OCI-LY7 (cell line): Measurements from ENCODE around the gene DNAI1. TPM values are rescaled to one million over a fixed set of nuclear protein-coding genes. Genes with fewer than 3 reads are reported as not detected.
"Not testable (repeated sequence)": the region's sequence is repeated elsewhere in the genome, so short reads cannot be mapped to it uniquely, and the experiment has no call there.

Experiments
- BruUV-seq: library from RNA; stranded (reverse); fragments of 400-500 nt; replicated peaks from 2 replicates; lab custom pipeline; 2021; lab: Mats Ljungman, UMichigan
- CTCF ChIA-PET: fragments of 300-600 bp; sonication (Branson Sonifier 250); formaldehyde crosslinking; loops from one replicate; lab custom pipeline; 2022; ENCODE audit warnings: antibody characterized with exemption; ENCODE audit not compliant: unreplicated experiment; lab: Charles Lee
- POLR2A ChIA-PET: fragments of 300-600 bp; sonication (Branson Sonifier 250); formaldehyde crosslinking; loops from one replicate; lab custom pipeline; 2022; ENCODE audit warnings: antibody characterized with exemption; lab: Charles Lee
- DNase-seq: peaks from one replicate; pipeline ENCODE4 v3.0.0-alpha.2; 2015; ENCODE audit warnings: low spot score
- H2AFZ ChIP-seq: fragments of 200-600 bp; sonication (generic), shearing (Covaris generic); 2 replicates; pipeline ENCODE4 v1.6.1; 2014; ENCODE audit warnings: mild to moderate bottlenecking, antibody characterized with exemption, low read length, moderate library complexity
- H3K27ac ChIP-seq: fragments of 200-600 bp; sonication (generic); 2 replicates; pipeline ENCODE4 v1.5.1; 2014; ENCODE audit warnings: mixed run types, low read depth, mild to moderate bottlenecking, moderate library complexity, low read length, inconsistent platforms; ENCODE audit not compliant: poor library complexity, severe bottlenecking
- H3K36me3 ChIP-seq: fragments of 200-600 bp; sonication (generic); 2 replicates; pipeline ENCODE4 v1.6.1; 2014; ENCODE audit warnings: mild to moderate bottlenecking, antibody characterized with exemption, low read length, moderate library complexity, mixed read lengths; ENCODE audit not compliant: insufficient read depth
- H3K4me1 ChIP-seq: fragments of 200-600 bp; sonication (generic); 2 replicates; pipeline ENCODE4 v1.5.1; 2014; ENCODE audit warnings: mild to moderate bottlenecking, low read length; ENCODE audit not compliant: insufficient read depth, poor library complexity, severe bottlenecking
- H3K4me2 ChIP-seq: fragments of 200-600 bp; sonication (generic); 2 replicates; pipeline ENCODE4 v1.6.1; 2014; ENCODE audit warnings: mild to moderate bottlenecking, low read length
- H3K4me3 ChIP-seq: fragments of 200-600 bp; sonication (generic); 2 replicates; pipeline ENCODE4 v1.5.1; 2014; ENCODE audit warnings: mild to moderate bottlenecking, low read depth, low read length; ENCODE audit not compliant: poor library complexity, severe bottlenecking
- H3K79me2 ChIP-seq: fragments of 200-600 bp; sonication (generic); 2 replicates; pipeline ENCODE4 v1.6.1; 2016; ENCODE audit warnings: low read depth, mild to moderate bottlenecking, low read length, moderate library complexity, mixed read lengths; ENCODE audit not compliant: insufficient read depth
- H3K9me2 ChIP-seq: fragments of 200-600 bp; sonication (generic); 2 replicates; pipeline ENCODE4 v1.6.1; 2016; ENCODE audit warnings: mild to moderate bottlenecking, low read length, mixed read lengths; ENCODE audit not compliant: insufficient read depth
- H3K9me3 ChIP-seq: fragments of 200-600 bp; sonication (generic); 2 replicates; pipeline ENCODE4 v1.6.1; 2014; ENCODE audit warnings: mild to moderate bottlenecking, mixed run types, low read length, mixed read lengths
- H4K20me1 ChIP-seq: fragments of 200-600 bp; sonication (generic); 2 replicates; pipeline ENCODE4 v1.6.1; 2014; ENCODE audit warnings: mild to moderate bottlenecking, antibody characterized with exemption, low read length, moderate library complexity, mixed read lengths; ENCODE audit not compliant: insufficient read depth
- EZH2phosphoT487 ChIP-seq: fragments of 200-600 bp; sonication (generic); IDR thresholded peaks from 2 replicates; pipeline ENCODE4 v1.6.1; 2018; ENCODE audit warnings: low read depth, borderline replicate concordance, mild to moderate bottlenecking, mixed run types, antibody characterized with exemption, low read length, moderate library complexity, mixed read lengths
- intact Hi-C: fragments of 100-400 bp; cut with micrococcal nuclease; formaldehyde crosslinking; loops from one replicate; pipeline ENCODE4 v1.10.0; 2022; ENCODE audit not compliant: unreplicated experiment
- total RNA-seq, 2 experiments: library from RNA; depleted of rRNA in 1 of 2; stranded (reverse); fragments of >200 nt in 1 of 2; shearing (Covaris generic) in 1 of 2; gene quantifications; 2 replicates each; pipeline ENCODE4 v1.2.3, GENCODE V29; 2014 to 2022
- TF ChIP-seq, protein P1 (sequence below): fragments of 200-600 bp; sonication (generic); conservative IDR thresholded peaks from 2 replicates; pipeline ENCODE4 v1.5.1; 2014; ENCODE audit warnings: mild to moderate bottlenecking, antibody characterized with exemption, low read length, moderate library complexity, mixed read lengths

Gene DNAI1
- total RNA-seq, 2 experiments from 2014 or later: 0.57 to 0.97 TPM

DNA sequence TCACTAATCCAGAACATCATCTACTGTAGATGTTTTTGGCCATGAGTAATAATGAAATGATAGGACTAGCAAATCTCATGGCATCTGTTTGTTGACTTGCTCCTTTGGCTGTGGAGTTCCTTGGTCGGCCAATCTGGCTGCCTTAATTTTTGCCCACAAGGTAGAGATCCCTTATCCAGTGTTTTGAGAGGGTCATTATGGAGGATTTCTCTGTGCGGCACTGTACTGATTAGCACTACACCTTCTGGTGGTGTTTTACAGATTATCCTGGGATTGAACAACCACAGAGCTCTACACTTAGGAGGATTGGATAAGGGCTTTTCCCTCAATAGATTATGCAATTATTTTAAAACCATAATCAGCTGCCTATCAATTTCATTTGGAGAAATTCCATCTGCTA lies 67.4 kb downstream of the DNAI1 start:
- Histone ChIP-seq H3K4me1 (peaks cover 12% of the 10 kb centered on the region), H2AFZ (no peak overlapping the region), H3K9me3 (no peaks in the 10 kb centered on the region), H3K9me2 (no peaks in the 10 kb centered on the region), H3K27ac (no peak overlapping the region), H3K4me3 (no peak overlapping the region), H3K36me3 (no peaks in the 10 kb centered on the region), H4K20me1 (no peaks in the 10 kb centered on the region), H3K4me2 (no peak overlapping the region), H3K79me2 (no peaks in the 10 kb centered on the region)
- CTCF ChIA-PET: no interaction called here
- no peak for DNase-seq
- TF ChIP-seq EZH2phosphoT487: no peak
- TF ChIP-seq, protein P1, sequence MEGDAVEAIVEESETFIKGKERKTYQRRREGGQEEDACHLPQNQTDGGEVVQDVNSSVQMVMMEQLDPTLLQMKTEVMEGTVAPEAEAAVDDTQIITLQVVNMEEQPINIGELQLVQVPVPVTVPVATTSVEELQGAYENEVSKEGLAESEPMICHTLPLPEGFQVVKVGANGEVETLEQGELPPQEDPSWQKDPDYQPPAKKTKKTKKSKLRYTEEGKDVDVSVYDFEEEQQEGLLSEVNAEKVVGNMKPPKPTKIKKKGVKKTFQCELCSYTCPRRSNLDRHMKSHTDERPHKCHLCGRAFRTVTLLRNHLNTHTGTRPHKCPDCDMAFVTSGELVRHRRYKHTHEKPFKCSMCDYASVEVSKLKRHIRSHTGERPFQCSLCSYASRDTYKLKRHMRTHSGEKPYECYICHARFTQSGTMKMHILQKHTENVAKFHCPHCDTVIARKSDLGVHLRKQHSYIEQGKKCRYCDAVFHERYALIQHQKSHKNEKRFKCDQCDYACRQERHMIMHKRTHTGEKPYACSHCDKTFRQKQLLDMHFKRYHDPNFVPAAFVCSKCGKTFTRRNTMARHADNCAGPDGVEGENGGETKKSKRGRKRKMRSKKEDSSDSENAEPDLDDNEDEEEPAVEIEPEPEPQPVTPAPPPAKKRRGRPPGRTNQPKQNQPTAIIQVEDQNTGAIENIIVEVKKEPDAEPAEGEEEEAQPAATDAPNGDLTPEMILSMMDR: no peak
- POLR2A ChIA-PET: no interaction called here
- intact Hi-C loops: no loop called here
- BruUV-seq: no TSS peak

DNA sequence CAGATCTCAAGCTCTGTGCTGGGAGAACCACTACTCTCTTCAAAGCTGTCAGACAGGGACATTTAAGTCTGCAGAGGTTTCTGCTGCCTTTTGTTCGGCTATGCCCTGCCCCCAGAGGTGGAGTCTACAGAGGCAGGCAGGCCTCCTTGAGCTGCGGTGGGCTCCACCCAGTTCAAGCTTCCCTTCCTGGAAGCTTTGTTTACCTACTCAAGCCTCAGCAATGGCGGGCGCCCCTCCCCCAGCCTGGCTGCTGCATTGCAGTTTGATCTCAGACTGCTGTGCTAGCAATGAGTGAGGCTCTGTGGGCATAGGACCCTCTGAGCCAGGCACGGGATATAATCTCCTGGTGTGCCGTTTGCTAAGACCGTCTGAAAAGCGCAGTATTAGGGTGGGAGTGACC lies 73.4 kb downstream of the DNAI1 start:
- intact Hi-C loops, CTCF ChIA-PET, POLR2A ChIA-PET, H3K27ac ChIP-seq, H4K20me1 ChIP-seq, H3K4me1 ChIP-seq, DNase-seq, H3K4me2 ChIP-seq, H3K79me2 ChIP-seq, H3K36me3 ChIP-seq, H3K9me3 ChIP-seq, H3K9me2 ChIP-seq, H2AFZ ChIP-seq, H3K4me3 ChIP-seq, BruUV-seq: not testable (repeated sequence)

DNA sequence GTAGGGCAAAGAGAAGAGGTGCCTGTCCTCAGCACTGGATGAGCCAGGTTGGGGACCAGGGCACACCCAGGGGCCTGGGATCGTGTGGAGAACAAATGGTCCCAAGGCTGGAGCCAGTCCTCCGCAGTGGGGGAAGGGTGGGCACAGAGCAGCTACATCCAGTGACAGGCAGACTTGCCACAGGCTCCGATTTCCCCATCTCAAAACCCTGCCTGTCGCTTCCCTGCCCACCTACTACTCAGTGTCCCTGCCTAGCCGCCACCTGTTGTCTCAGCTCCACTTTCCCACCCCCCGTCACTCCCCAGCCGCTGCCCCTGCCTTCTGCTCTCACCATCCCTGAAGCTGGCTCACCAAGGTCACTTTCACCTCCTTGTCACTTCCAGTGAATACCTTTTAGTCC lies 78.1 kb downstream of the DNAI1 start:
- no peak overlapping the region for H3K4me2 ChIP-seq
- H3K27ac ChIP-seq: no peak overlapping the region
- H3K9me3 ChIP-seq: no peaks in the 10 kb centered on the region
- H2AFZ ChIP-seq: no peak overlapping the region
- no peaks in the 10 kb centered on the region for H3K36me3 ChIP-seq
- H3K79me2 ChIP-seq: no peaks in the 10 kb centered on the region
- CTCF ChIA-PET: no interaction called here
- DNase-seq: no peak
- no peaks in the 10 kb centered on the region for H3K9me2 ChIP-seq
- no TSS peak for BruUV-seq
- no peaks in the 10 kb centered on the region for H4K20me1 ChIP-seq
- POLR2A ChIA-PET: no interaction called here
- H3K4me3 ChIP-seq: no peak overlapping the region
- TF ChIP-seq, protein P1: no peak
- no peak for TF ChIP-seq EZH2phosphoT487
- intact Hi-C loops: no loop called here
- no peaks in the 10 kb centered on the region for H3K4me1 ChIP-seq
